Spleen (tissue), 11 donors: ENCODE data around the gene RDH12. TPM values are rescaled to one million over a fixed set of nuclear protein-coding genes. Genes with fewer than 3 reads are reported as not detected.

Experiments used
- DNase-seq: peaks from one replicate; pipeline ENCODE4 v3.0.0-alpha.2; 2020
- H3K27ac ChIP-seq, 8 donors: fragments of 200-600 bp; sonication (generic) in 7 of 8; 1 replicate in 4 of 8; 2 replicates in 4 of 8; pipeline versions ENCODE4 v1.5.0 to v1.8.0; 2016 to 2021; ENCODE audit warnings: inconsistent platforms in 4 of 8, mild to moderate bottlenecking in 4 of 8, moderate library complexity in 1 of 8
- H3K27me3 ChIP-seq, 7 donors: fragments of 200-600 bp; sonication (generic) in 6 of 7; replicated peaks in 1 of 7; 1 replicate in 4 of 7; 2 replicates in 3 of 7; pipeline versions ENCODE4 v1.5.0 to v1.8.0; 2016 to 2021; ENCODE audit warnings: inconsistent platforms in 3 of 7, mild to moderate bottlenecking in 1 of 7
- H3K36me3 ChIP-seq, 6 donors: fragments of 200-600 bp; sonication (generic) in 5 of 6; 1 replicate in 4 of 6; 2 replicates in 2 of 6; pipeline versions ENCODE4 v1.5.0 to v1.8.0; 2016 to 2021; ENCODE audit warnings: inconsistent platforms in 2 of 6
- H3K4me1 ChIP-seq, 6 donors: fragments of 200-600 bp; sonication (generic) in 5 of 6; 1 replicate in 3 of 6; 2 replicates in 3 of 6; pipeline versions ENCODE4 v1.5.0 to v1.8.0; 2016 to 2021; ENCODE audit warnings: inconsistent platforms in 3 of 6
- H3K4me3 ChIP-seq, 8 donors: fragments of 200-600 bp; sonication (generic) in 7 of 8; 1 replicate in 4 of 8; 2 replicates in 4 of 8; pipeline versions ENCODE4 v1.5.0 to v1.8.0; 2016 to 2021; ENCODE audit warnings: inconsistent platforms in 4 of 8, mild to moderate bottlenecking in 4 of 8, moderate library complexity in 2 of 8
- H3K9me3 ChIP-seq, 8 donors: fragments of 200-600 bp; sonication (generic) in 7 of 8; 1 replicate in 4 of 8; 2 replicates in 4 of 8; pipeline versions ENCODE4 v1.5.0 to v1.8.0; 2016 to 2021; ENCODE audit warnings: inconsistent platforms in 4 of 8
- CTCF ChIP-seq, 11 experiments: fragments of 200-600 bp in 7 of 11; fragments of 450-650 bp in 4 of 11; sonication (generic) in 4 of 11; IDR thresholded peaks in 8 of 11; conservative IDR thresholded peaks in 3 of 11; 1 replicate in 7 of 11; 2 replicates in 4 of 11; pipeline versions ENCODE4 v1.4.0 to v1.8.0; 2016 to 2021; ENCODE audit warnings: antibody characterized with exemption in 11 of 11, inconsistent platforms in 4 of 11, mild to moderate bottlenecking in 1 of 11
- POLR2A ChIP-seq, 3 donors: fragments of 450-650 bp; IDR thresholded peaks; one replicate each; pipeline ENCODE4 v1.5.1; 2017; ENCODE audit warnings: antibody characterized with exemption in 3 of 3, mild to moderate bottlenecking in 1 of 3
- POLR2AphosphoS5 ChIP-seq, 3 donors: sonication (generic); formaldehyde crosslinking; IDR thresholded peaks; one replicate each; pipeline ENCODE4 v1.5.1; 2017; ENCODE audit warnings: antibody characterized with exemption in 3 of 3
- WGBS, 5 donors: extraction: QIAGEN DNeasy Blood & Tissue Kit in 3 of 5; methylation state at CpG; one replicate each; pipeline versions ENCODE4 v1.1.5 to v1.1.7; 2013 to 2018; 5-methylcytosine and 5-hydroxymethylcytosine counted together
- intact Hi-C: fragments of 100-400 bp; cut with DNase I; formaldehyde crosslinking; loops from one replicate; pipeline ENCODE4 v1.15.0; 2023; ENCODE audit warnings: low total_unique reads
- polyA plus RNA-seq, 3 donors: library from polyadenylated mRNA; stranded (reverse); fragments of 200-250 nt; gene quantifications; one replicate each; pipeline ENCODE4 v1.2.1, GENCODE V29; 2013
- total RNA-seq, 7 donors: library from RNA; depleted of rRNA in 3 of 7; stranded (reverse); fragments of >200 nt in 3 of 7; fragmentation: NEBNext Ultra II Directional in 4 of 7; extraction: Animal tissue kit (Norgen Biotek cat#: 25700) in 4 of 7; gene quantifications; one replicate each; pipeline versions ENCODE4 v1.1.0 to v1.2.1, GENCODE V29; 2016 to 2021
- donor health status: healthy with polysubstance abuse.
- donor health status: DM: no; HTN: no; CAD: no; lungs with moderate emphysema.
- donor health status: DM: no; HTN: no; CAD: no.
- donor health status: Bipolar disorder and iron deficiency.
- donor health status: healthy.
- donor health status: DM: no; HTN: no; CAD: no.
- donor health status: DM: yes; HTN: yes; CAD: no.

The RDH12 gene
- total and polyA plus RNA-seq, 10 donors = 0.08 to 0.10 TPM; not detected in 8

GRCh38 chr14:67735336-67736147 is 33.9 kb downstream of the RDH12 start:
- peak overlapping the region in 5 of 8 donors; percentile 34 to 59 (median 48) for H3K27ac ChIP-seq
- no peaks in the 10 kb centered on the region for H3K36me3 ChIP-seq
- no peaks in the 10 kb centered on the region for H3K27me3 ChIP-seq
- intact Hi-C loops = no loop called here
- H3K9me3 ChIP-seq = no peaks in the 10 kb centered on the region
- H3K4me1 ChIP-seq = no peaks in the 10 kb centered on the region
- DNase-seq = no peak
- TF ChIP-seq POLR2AphosphoS5 (IDR thresholded peaks at IDR 0.05) (peak in 2 of 3 donors; percentile 5 to 32), POLR2A (IDR thresholded peaks at IDR 0.05) (no peak)
- WGBS, 5 donors = 76 to 87% (median 78%) methylated on average over 10 of the region's 10 CpGs
- no peak overlapping the region for H3K4me3 ChIP-seq

GRCh38 chr14:67736771-67737170 is 35.1 kb downstream of the RDH12 start:
- Histone ChIP-seq H3K27ac (no peak overlapping the region), H3K36me3 (no peaks in the 10 kb centered on the region), H3K4me1 (no peaks in the 10 kb centered on the region), H3K27me3 (no peaks in the 10 kb centered on the region), H3K9me3 (no peaks in the 10 kb centered on the region), H3K4me3 (no peak overlapping the region)
- WGBS, 5 donors = 75 to 94% (median 82%) methylated on average over 3 to 4 of the region's 4 CpGs
- intact Hi-C loops = no loop called here
- TF ChIP-seq POLR2AphosphoS5 (IDR thresholded peaks at IDR 0.05) (no peak), CTCF (IDR thresholded peaks at IDR 0.05 in 8 of 11, conservative IDR thresholded peaks at IDR 0.05 in 3 of 11) (no peak), POLR2A (IDR thresholded peaks at IDR 0.05) (no peak)
- no peak for DNase-seq

DNA sequence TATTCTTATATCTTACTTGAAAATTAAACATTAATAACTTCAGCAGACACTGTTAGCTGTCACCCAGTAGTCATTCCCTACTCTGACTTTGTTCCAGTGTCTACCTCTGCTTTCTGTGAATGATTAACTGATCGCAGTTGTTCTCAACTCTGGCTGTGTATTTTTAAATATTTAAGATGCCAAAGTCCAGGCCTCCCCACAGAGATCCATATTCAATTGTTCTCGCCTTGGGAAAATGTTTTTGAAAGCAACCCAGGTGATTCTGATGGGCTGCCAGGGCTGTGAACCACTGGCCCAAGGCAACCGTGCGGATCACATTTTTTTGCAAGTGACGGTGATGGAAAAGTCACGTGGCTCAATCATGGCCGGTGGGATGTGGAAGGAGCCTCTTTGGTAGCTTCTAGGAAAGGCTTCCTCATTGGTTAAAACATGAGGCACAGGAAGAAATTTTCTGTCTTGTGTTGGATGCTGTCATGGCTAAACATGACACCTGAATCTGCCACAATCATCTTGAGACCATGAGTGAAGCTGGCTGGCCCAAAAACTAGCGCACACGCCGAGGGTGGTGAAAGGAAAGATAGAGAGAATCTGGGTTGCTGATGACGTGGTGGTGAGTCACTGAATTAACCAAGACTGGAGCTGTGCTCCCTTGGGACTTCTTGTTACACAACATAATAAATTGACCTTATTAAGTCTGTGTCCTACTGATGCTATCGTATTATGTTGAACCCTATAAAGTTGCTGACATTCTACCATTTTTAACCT is 37.2 kb downstream of the RDH12 start:
- Histone ChIP-seq H3K27ac (no peak overlapping the region), H3K9me3 (no peaks in the 10 kb centered on the region), H3K36me3 (no peaks in the 10 kb centered on the region), H3K27me3 (no peaks in the 10 kb centered on the region), H3K4me3 (no peak overlapping the region), H3K4me1 (no peaks in the 10 kb centered on the region)
- intact Hi-C loops = no loop called here
- TF ChIP-seq POLR2AphosphoS5 (IDR thresholded peaks at IDR 0.05) = no peak
- TF ChIP-seq POLR2A (IDR thresholded peaks at IDR 0.05) = no peak
- TF ChIP-seq CTCF (IDR thresholded peaks at IDR 0.05 in 8 of 11, conservative IDR thresholded peaks at IDR 0.05 in 3 of 11) = no peak
- 74 to 84% (median 79%) methylated on average over 12 of the region's 12 CpGs for WGBS, 5 donors
- DNase-seq = no peak

DNA sequence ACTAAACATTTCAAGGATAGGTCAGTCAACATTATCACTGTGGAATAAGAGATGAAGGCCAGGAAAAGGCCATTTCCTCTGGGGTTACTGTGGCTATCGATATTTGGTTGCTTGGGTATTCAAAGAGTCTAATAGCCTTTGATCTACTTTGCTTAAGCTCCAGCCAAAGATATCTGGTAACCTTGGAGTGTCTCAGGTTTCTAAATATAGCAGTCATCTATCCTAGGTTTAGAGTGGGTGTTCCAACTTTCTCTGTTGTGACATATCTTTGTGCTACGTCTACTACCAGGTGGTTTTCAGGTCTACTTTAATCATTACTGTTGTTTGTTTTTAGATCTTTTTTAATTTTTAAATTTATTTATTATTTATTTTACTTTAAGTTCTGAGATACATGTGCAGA is 42.4 kb downstream of the RDH12 start:
- DNase-seq = no peak
- H3K36me3 ChIP-seq = peaks cover 0 to 32% (median 18%) of the 10 kb centered on the region in 6 donors
- 60 to 73% (median 70%) methylated on average over 2 of the region's 2 CpGs for WGBS, 5 donors
- intact Hi-C loops = no loop called here
- H3K9me3 ChIP-seq = peaks cover 0 to 8% (median 0%) of the 10 kb centered on the region in 8 donors
- no peak for TF ChIP-seq POLR2AphosphoS5 (IDR thresholded peaks at IDR 0.05)
- TF ChIP-seq POLR2A (IDR thresholded peaks at IDR 0.05) = no peak
- TF ChIP-seq CTCF (IDR thresholded peaks at IDR 0.05 in 8 of 11, conservative IDR thresholded peaks at IDR 0.05 in 3 of 11) = no peak
- no peaks in the 10 kb centered on the region for H3K27me3 ChIP-seq
- H3K4me1 ChIP-seq = no peaks in the 10 kb centered on the region
- no peak overlapping the region for H3K4me3 ChIP-seq
- H3K27ac ChIP-seq = no peak overlapping the region
